Erythroblast (primary cell): Measurements from ENCODE around the gene PAPSS1.

Source experiments
- GATA1 ChIP-seq: IDR thresholded peaks from 2 replicates; pipeline ENCODE4 v1.6.1; 2011; ENCODE audit warnings: low read depth, mild to moderate bottlenecking, control low read depth, low read length, moderate library complexity
- POLR2A ChIP-seq: IDR thresholded peaks from 2 replicates; pipeline ENCODE4 v1.6.1; 2011; ENCODE audit warnings: mild to moderate bottlenecking, low read length

DNA sequence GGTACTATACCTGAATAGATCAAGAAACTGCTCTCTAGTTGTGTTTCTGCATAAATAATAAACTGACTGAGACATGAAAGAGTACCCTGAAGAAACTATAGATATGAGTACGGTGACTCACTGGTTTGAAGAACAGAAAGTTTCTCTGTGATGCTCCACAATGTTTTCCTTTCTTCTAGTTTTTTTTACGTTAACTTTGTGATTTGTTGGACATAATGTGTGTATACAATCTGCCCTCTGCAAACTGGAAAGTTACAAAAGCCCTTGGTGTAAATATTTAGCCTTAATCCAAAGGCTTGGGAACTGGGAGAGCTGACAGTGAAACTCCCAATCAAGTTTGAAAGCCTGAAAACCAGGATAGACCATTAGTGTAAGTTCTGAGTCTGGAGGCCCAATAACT is 31.6 kb upstream of the PAPSS1 start:
- TF ChIP-seq POLR2A (no peak), GATA1 (no peak)
